ENCODE results near the gene SLC16A8.

DNA sequence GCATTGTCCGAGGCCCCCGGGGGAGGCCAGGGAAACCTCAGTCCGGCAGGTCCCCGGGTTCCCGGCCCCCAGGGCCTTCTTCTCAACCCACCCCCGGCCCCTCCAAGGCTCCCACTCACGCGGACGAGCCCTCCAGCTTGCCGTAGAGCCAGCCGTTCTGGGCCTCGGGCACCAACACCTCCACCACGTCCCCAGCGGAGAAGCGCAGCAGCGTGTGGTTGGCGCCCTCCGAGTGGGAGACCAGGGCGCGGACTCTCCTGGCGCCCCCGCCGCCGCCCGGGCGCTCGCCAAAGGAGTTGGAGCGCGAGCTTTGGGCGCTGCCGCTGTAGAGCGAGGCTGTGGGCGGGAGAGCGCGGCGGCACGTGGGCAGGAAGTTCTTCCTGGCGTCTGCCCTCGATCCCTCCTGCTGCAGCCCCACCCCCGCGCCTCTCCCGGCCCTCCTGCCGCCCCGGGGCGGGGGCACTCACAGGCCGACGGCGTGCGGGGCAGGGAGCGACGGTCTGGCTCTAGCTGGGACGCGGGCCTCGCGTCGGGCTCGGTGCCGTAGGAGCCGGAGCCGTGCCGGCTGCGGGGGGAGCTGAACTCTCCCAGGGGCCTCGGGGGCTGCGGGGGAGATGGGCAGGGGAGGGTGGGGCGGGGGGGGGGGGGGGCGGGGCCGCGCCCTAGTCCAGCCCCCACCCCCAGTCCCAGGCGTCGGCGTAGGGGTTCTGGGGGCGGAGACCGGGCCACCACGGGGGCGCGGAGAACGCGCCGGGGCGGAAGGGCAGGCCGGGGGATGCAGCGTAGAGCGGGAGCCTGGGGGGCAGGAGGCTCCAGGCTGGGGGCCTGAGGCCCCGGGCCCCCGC is 4.9 kb upstream of the SLC16A8 start:
- TF ChIP-seq, protein P1, sequence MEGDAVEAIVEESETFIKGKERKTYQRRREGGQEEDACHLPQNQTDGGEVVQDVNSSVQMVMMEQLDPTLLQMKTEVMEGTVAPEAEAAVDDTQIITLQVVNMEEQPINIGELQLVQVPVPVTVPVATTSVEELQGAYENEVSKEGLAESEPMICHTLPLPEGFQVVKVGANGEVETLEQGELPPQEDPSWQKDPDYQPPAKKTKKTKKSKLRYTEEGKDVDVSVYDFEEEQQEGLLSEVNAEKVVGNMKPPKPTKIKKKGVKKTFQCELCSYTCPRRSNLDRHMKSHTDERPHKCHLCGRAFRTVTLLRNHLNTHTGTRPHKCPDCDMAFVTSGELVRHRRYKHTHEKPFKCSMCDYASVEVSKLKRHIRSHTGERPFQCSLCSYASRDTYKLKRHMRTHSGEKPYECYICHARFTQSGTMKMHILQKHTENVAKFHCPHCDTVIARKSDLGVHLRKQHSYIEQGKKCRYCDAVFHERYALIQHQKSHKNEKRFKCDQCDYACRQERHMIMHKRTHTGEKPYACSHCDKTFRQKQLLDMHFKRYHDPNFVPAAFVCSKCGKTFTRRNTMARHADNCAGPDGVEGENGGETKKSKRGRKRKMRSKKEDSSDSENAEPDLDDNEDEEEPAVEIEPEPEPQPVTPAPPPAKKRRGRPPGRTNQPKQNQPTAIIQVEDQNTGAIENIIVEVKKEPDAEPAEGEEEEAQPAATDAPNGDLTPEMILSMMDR (IDR thresholded peaks at IDR 0.05 in 2 of 3, conservative IDR thresholded peaks at IDR 0.05 in 1 of 3; ENCODE audit: borderline replicate concordance in 1 of 3, insufficient read depth in 1 of 3, low read depth in 2 of 3, low read length in 2 of 3) = no peak
- TF ChIP-seq, protein P2, sequence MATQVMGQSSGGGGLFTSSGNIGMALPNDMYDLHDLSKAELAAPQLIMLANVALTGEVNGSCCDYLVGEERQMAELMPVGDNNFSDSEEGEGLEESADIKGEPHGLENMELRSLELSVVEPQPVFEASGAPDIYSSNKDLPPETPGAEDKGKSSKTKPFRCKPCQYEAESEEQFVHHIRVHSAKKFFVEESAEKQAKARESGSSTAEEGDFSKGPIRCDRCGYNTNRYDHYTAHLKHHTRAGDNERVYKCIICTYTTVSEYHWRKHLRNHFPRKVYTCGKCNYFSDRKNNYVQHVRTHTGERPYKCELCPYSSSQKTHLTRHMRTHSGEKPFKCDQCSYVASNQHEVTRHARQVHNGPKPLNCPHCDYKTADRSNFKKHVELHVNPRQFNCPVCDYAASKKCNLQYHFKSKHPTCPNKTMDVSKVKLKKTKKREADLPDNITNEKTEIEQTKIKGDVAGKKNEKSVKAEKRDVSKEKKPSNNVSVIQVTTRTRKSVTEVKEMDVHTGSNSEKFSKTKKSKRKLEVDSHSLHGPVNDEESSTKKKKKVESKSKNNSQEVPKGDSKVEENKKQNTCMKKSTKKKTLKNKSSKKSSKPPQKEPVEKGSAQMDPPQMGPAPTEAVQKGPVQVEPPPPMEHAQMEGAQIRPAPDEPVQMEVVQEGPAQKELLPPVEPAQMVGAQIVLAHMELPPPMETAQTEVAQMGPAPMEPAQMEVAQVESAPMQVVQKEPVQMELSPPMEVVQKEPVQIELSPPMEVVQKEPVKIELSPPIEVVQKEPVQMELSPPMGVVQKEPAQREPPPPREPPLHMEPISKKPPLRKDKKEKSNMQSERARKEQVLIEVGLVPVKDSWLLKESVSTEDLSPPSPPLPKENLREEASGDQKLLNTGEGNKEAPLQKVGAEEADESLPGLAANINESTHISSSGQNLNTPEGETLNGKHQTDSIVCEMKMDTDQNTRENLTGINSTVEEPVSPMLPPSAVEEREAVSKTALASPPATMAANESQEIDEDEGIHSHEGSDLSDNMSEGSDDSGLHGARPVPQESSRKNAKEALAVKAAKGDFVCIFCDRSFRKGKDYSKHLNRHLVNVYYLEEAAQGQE (IDR thresholded peaks at IDR 0.05; ENCODE audit: low read depth) = no peak
- TF ChIP-seq RAD21 (IDR thresholded peaks at IDR 0.05; ENCODE audit: low read depth) (no peak), POLR2AphosphoS5 (IDR thresholded peaks at IDR 0.05; ENCODE audit: low read depth, low read length) (no peak), ZFX (IDR thresholded peaks at IDR 0.05) (no peak), ELF1 (IDR thresholded peaks at IDR 0.05; ENCODE audit: borderline replicate concordance, low read depth) (no peak), SIN3A (IDR thresholded peaks at IDR 0.05; ENCODE audit: low read depth) (no peak), POLR2A (IDR thresholded peaks at IDR 0.05; ENCODE audit: borderline replicate concordance, extremely low read depth, insufficient read depth, insufficient read length) (no peak)

Measured in HCT116 (cell line).